Nephron progenitor cell (in vitro differentiated cells): ENCODE measurements around the gene DMD.

ENCODE experiments used
- DNase-seq: peaks from one replicate; pipeline ENCODE4 v3.0.0; 2021
- H3K27ac Mint-ChIP-seq: 2 replicates; pipeline ENCODE4 v1.8.0; 2021; ENCODE audit warnings: mild to moderate bottlenecking, moderate library complexity, mixed read lengths
- H3K27me3 Mint-ChIP-seq: 2 replicates; pipeline ENCODE4 v1.8.0; 2021; ENCODE audit warnings: mild to moderate bottlenecking, low read depth, mixed read lengths; ENCODE audit not compliant: poor library complexity
- H3K36me3 Mint-ChIP-seq: 2 replicates; pipeline ENCODE4 v1.8.0; 2021; ENCODE audit warnings: low read depth, mixed read lengths
- H3K4me1 Mint-ChIP-seq: 2 replicates; pipeline ENCODE4 v1.8.0; 2021; ENCODE audit warnings: mixed read lengths
- H3K4me3 Mint-ChIP-seq: 2 replicates; pipeline ENCODE4 v1.8.0; 2021; ENCODE audit warnings: mild to moderate bottlenecking, moderate library complexity, mixed read lengths
- H3K9me3 Mint-ChIP-seq: 2 replicates; pipeline ENCODE4 v1.8.0; 2021; ENCODE audit warnings: mild to moderate bottlenecking, moderate library complexity, mixed read lengths
- CTCF ChIP-seq: fragments of 200-600 bp; sonication (generic); IDR thresholded peaks from 2 replicates; pipeline ENCODE4 v1.5.0; 2021; ENCODE audit warnings: antibody characterized with exemption

The DMD gene

GRCh38 chrX:31545726-31546125, 1665.6 kb downstream of the DMD start:
- peaks cover 13% of the 10 kb centered on the region for H3K4me1 Mint-ChIP-seq
- H3K27me3 Mint-ChIP-seq, result peaks cover 3% of the 10 kb centered on the region
- H3K27ac Mint-ChIP-seq, result no peak overlapping the region
- no peaks in the 10 kb centered on the region for H3K36me3 Mint-ChIP-seq
- H3K4me3 Mint-ChIP-seq, result no peak overlapping the region
- TF ChIP-seq CTCF, result no peak
- no peak for DNase-seq
- peaks cover 45% of the 10 kb centered on the region for H3K9me3 Mint-ChIP-seq

- TF ChIP-seq CTCF, result no peak
- no peak for DNase-seq
- Mint-ChIP-seq H3K27ac (no peak overlapping the region), H3K9me3 (peaks cover 47% of the 10 kb centered on the region), H3K27me3 (peaks cover 3% of the 10 kb centered on the region), H3K4me3 (no peak overlapping the region), H3K4me1 (peaks cover 13% of the 10 kb centered on the region), H3K36me3 (no peaks in the 10 kb centered on the region)
Observed at GRCh38 chrX:31545191-31545590, 1666.2 kb downstream of the DMD start.

GRCh38 chrX:31543634-31544033, 1667.7 kb downstream of the DMD start:
- Mint-ChIP-seq H3K36me3 (no peaks in the 10 kb centered on the region), H3K4me3 (no peak overlapping the region), H3K27me3 (peaks cover 3% of the 10 kb centered on the region), H3K27ac (no peak overlapping the region), H3K4me1 (peaks cover 13% of the 10 kb centered on the region), H3K9me3 (peaks cover 52% of the 10 kb centered on the region)
- DNase-seq, result no peak
- no peak for TF ChIP-seq CTCF

- H3K9me3 Mint-ChIP-seq, result peaks cover 58% of the 10 kb centered on the region
- H3K36me3 Mint-ChIP-seq, result no peaks in the 10 kb centered on the region
- H3K4me3 Mint-ChIP-seq, result no peak overlapping the region
- no peak overlapping the region for H3K27ac Mint-ChIP-seq
- TF ChIP-seq CTCF, result no peak
- DNase-seq, result no peak
- no peaks in the 10 kb centered on the region for H3K27me3 Mint-ChIP-seq
- peaks cover 13% of the 10 kb centered on the region for H3K4me1 Mint-ChIP-seq
Observed at GRCh38 chrX:31542566-31542965, 1668.8 kb downstream of the DMD start.

- peaks cover 62% of the 10 kb centered on the region for H3K9me3 Mint-ChIP-seq
- no peak for DNase-seq
- H3K4me3 Mint-ChIP-seq, result no peak overlapping the region
- H3K4me1 Mint-ChIP-seq, result peaks cover 3% of the 10 kb centered on the region
- TF ChIP-seq CTCF, result no peak
- no peaks in the 10 kb centered on the region for H3K36me3 Mint-ChIP-seq
- H3K27ac Mint-ChIP-seq, result no peak overlapping the region
- H3K27me3 Mint-ChIP-seq, result no peaks in the 10 kb centered on the region
Observed at GRCh38 chrX:31540313-31540712, 1671.0 kb downstream of the DMD start.

GRCh38 chrX:31527455-31528126, 1683.8 kb downstream of the DMD start:
- no peak overlapping the region for H3K4me3 Mint-ChIP-seq
- no peaks in the 10 kb centered on the region for H3K27me3 Mint-ChIP-seq
- no peak for TF ChIP-seq CTCF
- H3K4me1 Mint-ChIP-seq, result peaks cover 27% of the 10 kb centered on the region
- H3K9me3 Mint-ChIP-seq, result peaks cover 28% of the 10 kb centered on the region
- H3K27ac Mint-ChIP-seq, result no peak overlapping the region
- no peak for DNase-seq
- no peaks in the 10 kb centered on the region for H3K36me3 Mint-ChIP-seq
